ENCODE results near the gene CASTOR1.
A peak's percentile ranks its signal among the peaks of the same experiment; 100 is the strongest.

CASTOR1 gene

GRCh38 chr22:30286331-30286730, 3.0 kb downstream of the CASTOR1 start:
- DNase-seq (ENCODE audit: low spot score) (no peak), FAIRE-seq (no peak)

GRCh38 chr22:30285846-30286200, 3.5 kb downstream of the CASTOR1 start:
- FAIRE-seq (no peak), DNase-seq (ENCODE audit: low spot score) (no peak)

DNA sequence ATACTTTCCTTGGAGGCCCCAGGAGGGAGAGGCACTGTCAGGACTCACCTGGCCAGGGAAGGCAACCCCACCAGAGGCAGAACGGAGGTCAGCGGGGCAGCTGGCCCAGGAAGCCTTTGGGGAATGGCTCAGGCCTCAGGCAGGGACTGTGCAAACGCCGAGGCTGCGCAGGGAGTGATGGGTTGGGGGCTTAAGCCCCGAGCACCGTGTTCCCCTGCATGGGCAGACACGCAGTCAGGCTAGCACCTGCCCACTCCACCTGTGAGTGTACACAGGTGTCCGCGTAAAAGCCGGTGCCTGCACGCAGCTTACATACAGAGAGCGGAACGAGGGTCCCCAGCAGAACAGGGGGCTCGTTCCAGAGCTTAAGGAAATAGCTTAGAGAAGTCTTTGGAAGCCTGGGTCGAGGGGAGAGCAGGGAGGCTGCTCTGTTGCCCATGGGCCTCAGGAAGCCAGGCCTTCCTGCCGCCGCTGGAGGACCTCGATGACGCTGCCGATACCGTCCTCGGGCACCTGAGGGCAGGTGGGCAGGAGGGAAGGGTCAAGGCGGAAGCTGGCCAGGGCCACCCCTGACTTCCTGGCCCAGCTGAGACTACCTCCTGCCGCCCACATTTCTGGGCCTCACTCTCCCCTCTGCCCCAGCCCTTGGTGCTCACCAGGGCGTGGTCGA, 4.0 kb downstream of the CASTOR1 start:
- DNase-seq (ENCODE audit: low spot score): no peak
- FAIRE-seq: no peak

DNA sequence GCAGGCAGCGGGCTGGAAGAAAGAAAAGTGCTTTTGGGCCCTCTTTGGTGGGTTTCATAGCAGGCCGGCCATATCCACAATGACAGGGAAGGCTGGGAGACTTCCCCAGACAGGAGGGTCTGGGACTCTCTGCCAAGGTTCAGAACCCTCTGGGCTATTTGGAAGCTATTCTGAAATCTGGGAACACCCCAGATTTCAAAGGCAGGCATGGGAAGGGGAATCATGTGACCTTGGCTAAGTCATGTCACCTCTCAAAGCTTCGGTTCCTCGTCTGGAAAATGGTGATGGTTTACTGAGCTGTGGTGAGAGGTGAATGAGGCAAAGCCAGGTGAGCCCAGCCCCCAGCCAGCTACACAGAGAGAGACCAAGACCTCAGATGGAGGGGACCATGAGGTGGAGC, 4.6 kb downstream of the CASTOR1 start:
- FAIRE-seq (no peak), DNase-seq (ENCODE audit: low spot score) (no peak)

DNA sequence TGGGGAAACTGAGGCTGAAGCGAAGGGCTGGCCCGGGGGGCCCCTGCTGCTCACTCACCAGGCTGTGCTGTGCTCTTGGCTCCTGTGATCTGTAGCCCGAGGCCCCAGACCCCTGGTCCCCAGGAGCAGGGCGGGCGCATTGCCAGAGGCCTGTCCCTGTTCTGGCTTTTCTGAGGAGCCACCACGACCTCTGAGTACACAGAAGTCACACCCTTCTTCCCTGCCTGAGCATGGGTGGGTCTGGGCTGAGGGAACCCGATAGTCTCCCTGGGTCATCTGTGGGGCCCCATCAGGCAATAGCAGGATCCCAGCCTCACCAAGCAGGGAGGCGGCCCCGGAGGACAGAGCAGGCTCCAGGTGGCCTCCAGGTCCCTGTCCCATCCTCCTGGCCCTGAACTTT, 5.1 kb downstream of the CASTOR1 start:
- DNase-seq (ENCODE audit: low spot score) (no peak), FAIRE-seq (no peak)

- FAIRE-seq: no peak
Measured at GRCh38 chr22:30283342-30283741, 6.0 kb downstream of the CASTOR1 start.

GRCh38 chr22:30282616-30283046, 6.7 kb downstream of the CASTOR1 start:
- DNase-seq (ENCODE audit: low spot score) (no peak), FAIRE-seq (no peak)

More at GRCh38 chr22:30283342-30283741, 6.0 kb downstream of the CASTOR1 start:
- no peak for DNase-seq (ENCODE audit: low spot score)

DNA sequence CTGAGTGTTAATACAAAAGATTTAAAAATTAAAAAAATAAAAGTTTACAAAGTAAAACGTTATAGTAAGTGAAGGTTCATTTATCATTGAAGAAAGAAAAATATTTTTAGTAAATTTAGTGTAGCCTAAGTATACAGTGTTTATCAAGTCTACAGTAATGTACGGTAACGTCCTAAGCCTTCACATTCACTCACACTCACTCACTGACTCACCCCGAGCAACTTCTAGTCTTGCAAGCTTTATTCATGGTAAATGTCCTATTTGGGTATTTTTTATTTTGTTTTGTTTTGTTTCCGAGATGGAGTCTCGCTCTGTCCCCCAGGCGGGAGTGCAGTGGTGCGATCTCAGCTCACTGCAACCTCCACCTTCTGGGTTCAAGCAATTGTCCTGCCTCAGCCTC, 8.8 kb downstream of the CASTOR1 start:
- FAIRE-seq (no peak), DNase-seq (ENCODE audit: low spot score) (no peak)

GRCh38 chr22:30279932-30280331, 9.4 kb downstream of the CASTOR1 start:
- FAIRE-seq (peak; percentile 46), DNase-seq (ENCODE audit: low spot score) (no peak)

DNA sequence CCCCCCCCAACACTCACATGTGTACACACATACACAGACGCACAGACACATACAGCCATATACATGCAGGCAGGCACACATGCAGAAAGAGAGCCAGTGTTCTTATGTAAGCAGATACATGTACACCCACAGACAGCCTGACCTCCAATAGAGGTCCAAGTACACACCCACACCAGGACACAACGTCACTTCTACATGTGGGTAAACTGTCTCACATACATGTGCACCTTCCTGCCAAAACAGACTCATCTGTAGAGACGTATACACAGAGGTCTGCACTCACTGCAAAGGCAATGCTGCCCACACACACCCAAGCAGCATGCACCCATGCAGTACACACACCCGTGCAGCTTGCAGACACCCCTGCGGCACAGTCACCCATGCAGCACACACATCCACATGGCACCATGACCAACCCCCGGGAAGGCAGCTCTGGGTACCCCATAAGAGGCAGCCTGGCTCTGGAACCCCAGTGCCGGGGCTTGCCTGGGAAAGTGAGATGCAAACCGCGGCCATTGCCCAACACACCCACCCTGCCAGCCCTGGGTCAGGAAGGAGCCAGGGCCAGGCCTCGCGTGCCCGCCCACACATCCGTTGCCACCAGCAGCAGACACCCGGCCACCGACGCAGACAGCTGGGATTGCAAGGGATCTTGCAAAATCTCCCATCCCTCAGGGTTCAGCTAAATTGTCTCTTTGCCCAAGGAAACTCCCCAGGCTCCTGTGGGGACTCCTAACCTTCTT, 10.1 kb downstream of the CASTOR1 start:
- FAIRE-seq: peak; percentile 85
- DNase-seq (ENCODE audit: low spot score): no peak

DNA sequence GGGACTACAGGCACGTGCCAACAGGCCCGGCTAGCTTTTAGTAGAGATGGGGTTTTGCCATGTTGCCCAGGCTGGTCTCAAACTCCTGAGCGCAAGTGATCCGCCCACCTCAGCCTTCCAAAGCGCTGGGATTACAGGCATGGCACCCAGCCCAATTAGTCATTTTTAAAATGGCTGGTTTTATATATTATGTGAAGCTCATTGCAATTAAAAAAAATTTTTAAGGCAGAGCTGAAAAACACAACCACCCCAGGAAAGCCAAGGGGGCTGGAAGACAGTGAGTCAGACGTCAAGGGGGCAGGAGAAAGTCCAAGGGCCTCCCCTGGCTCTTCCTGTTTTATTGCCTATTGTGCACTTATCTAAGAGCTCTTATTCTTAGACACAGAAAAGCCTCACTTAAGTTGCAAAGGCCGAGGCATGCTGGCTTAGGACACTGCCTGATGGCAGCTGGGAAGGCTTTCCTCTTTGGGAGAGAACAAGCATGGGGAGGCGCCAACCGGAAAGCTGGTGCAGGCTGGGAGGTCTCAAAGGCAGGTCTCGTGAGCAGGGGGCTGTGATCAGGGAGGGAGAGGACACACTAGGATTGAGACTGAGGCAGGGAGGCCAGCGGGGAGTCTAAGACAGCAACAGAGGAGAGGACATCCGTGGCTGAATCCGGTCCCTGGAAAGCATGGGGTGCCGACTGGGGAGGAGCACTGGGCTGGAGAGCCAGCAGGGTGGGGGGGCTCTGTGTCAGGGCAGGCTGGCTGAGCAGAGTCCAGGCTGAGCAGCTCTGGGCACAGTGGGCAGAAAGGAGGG, 11.6 kb downstream of the CASTOR1 start:
- peak; percentile 87 for FAIRE-seq
- no peak for DNase-seq (ENCODE audit: low spot score)

DNA sequence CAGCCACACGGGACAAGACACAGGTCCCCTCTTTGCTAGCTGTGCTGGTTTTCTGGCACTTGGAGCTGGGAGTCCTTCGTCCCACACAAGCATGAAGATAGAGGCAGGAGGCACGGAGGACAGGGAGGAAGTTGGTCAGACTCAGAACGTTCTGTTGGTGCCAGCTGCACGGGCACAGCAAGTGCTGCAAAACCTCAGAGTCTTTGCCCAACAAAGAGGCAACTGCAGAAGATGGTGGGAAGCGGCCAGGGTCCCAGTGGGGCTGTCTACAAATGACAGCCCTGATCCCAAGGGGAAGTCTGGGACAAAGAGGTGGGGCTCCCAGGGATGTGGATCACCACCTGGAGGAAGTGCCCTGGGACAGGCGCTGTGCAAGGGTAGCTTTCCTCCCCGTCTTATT, 13.3 kb downstream of the CASTOR1 start:
- DNase-seq (ENCODE audit: low spot score) (no peak), FAIRE-seq (no peak)

DNA sequence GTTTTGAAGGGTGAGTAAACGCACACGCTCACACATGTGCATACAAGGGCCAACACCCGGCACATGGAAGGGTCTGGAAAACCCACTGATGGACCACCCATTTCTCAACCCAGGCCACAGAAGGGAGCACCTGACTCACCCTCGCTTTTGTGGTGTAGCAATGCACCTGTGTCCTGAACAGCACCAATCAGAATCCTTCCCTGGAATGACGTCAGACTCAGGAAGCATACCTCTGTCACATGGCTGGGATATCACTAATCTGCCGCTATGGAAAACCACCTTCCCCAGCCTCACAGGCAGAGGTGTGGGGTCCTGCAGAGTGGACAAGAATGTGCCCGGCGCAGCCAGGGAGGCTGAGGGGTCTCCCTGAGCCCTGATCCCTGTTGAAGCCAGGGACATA, 13.7 kb downstream of the CASTOR1 start:
- DNase-seq (ENCODE audit: low spot score) (no peak), FAIRE-seq (peak; percentile 5)

- DNase-seq (ENCODE audit: low spot score) (no peak), FAIRE-seq (no peak)
Measured at GRCh38 chr22:30274437-30274812, 14.9 kb downstream of the CASTOR1 start.

- no peak for DNase-seq (ENCODE audit: low spot score)
- no peak for FAIRE-seq
Measured at GRCh38 chr22:30273711-30274436, 15.4 kb downstream of the CASTOR1 start.

DNA sequence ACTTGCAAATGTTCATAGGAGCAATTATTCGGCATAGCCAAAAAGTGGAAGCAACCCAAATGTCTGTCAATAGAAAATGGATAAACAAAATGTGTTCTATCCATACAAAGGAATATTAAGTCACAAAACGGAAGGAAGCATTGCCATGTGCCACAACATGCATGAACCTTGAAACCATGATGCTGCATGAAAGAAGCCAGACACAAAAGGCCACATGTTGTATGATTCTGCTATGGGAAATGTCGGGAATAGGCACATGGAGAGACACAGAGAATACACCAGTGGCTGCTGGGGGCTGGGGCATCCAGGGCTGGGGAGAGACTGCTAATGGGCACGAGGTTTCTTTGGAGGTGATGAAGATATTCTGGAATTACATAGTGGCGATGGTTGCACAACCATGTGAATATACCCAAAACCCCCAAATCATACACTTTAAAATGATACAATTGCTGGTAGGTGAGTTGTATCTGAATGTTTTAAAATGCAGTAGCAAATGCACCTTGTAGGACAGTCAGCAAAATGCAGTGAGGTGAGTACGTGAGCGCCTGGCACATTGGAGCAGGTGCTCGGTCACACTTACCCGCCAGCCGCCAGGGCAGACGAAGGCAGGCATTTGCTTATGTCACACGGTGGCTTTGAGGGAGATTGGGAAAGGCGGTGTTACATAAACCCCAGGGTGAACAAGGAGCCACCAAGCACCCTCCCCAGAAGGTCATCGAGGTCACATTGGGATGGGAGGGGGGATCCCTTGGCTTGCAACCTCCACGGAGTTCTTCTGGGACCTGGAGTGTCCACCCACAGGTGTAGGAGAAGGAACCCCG, 16.3 kb downstream of the CASTOR1 start:
- DNase-seq (ENCODE audit: low spot score) (no peak), FAIRE-seq (no peak)

DNA sequence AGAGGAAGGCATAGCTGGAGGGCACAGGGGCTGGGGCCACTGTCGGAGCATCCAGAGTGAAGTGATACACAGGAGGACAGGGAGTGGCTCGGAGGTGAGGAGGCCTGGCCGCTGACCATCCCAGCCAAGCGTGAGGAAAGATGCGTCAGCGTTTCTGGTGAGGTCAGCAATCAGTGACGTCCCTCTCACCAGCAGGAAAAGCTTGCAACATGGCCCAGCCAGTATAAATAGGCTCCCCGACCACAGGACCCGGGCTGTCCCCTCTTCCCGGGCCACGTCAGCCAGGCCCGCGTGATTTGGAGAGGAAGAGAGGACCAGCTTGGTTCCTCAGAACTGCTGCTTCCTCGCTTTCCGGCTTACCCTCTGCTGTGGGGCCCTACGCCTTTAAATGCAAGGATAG, 18.5 kb downstream of the CASTOR1 start:
- FAIRE-seq: no peak
- no peak for DNase-seq (ENCODE audit: low spot score)

GRCh38 chr22:30268331-30268730, 21.0 kb downstream of the CASTOR1 start:
- DNase-seq (ENCODE audit: low spot score): no peak
- no peak for FAIRE-seq

GRCh38 chr22:30267382-30268302, 21.7 kb downstream of the CASTOR1 start:
- DNase-seq (ENCODE audit: low spot score) (no peak), FAIRE-seq (no peak)
